ENCODE measurements around the gene PDE3B. TPM values are rescaled to one million over a fixed set of nuclear protein-coding genes. Genes with fewer than 3 reads are reported as not detected.

Gene PDE3B
- total RNA-seq, 2 donors from 2014 or later, result 9.4 to 11.7 TPM

- no peak overlapping the region for H3K4me3 Mint-ChIP-seq
- 83 to 90% methylated on average over 1 of the region's 1 CpG for WGBS, 2 experiments (ENCODE audit: insufficient coverage in 1 of 2, insufficient read length in 1 of 2)
- no peak overlapping the region for H3K27ac Mint-ChIP-seq
- Histone ChIP-seq H3K9me3 (ENCODE audit: control insufficient read depth, low read length) (no peaks in the 10 kb centered on the region), H3K27me3 (ENCODE audit: control insufficient read depth, insufficient read depth, low read length, poor library complexity, severe bottlenecking) (no peaks in the 10 kb centered on the region), H3K36me3 (ENCODE audit: control insufficient read depth, insufficient read depth, low read length) (no peaks in the 10 kb centered on the region), H3K27ac (ENCODE audit: low read depth, low read length) (no peak overlapping the region), H3K9ac (ENCODE audit: extremely low read depth, low read length, poor library complexity, severe bottlenecking) (no peak overlapping the region), H3K4me1 (ENCODE audit: control insufficient read depth, insufficient read depth, low read length) (no peaks in the 10 kb centered on the region), H3K4me3 (ENCODE audit: low read length) (no peak overlapping the region)
- H3K36me3 Mint-ChIP-seq (ENCODE audit: low read depth), result peaks cover 5% of the 10 kb centered on the region
- no peak for DNase-seq
- peaks cover under 1% of the 10 kb centered on the region for H3K27me3 Mint-ChIP-seq (ENCODE audit: insufficient read depth)
- no peak for TF ChIP-seq CTCF (conservative IDR thresholded peaks at IDR 0.05)
- H3K9me3 Mint-ChIP-seq, result peaks cover 7% of the 10 kb centered on the region
- peaks cover 1% of the 10 kb centered on the region for H3K4me1 Mint-ChIP-seq
Observed at GRCh38 chr11:14634813-14635212, 8.8 kb upstream of the PDE3B start.

- Histone ChIP-seq H3K27me3 (ENCODE audit: control insufficient read depth, insufficient read depth, low read length, poor library complexity, severe bottlenecking) (no peaks in the 10 kb centered on the region), H3K4me1 (ENCODE audit: control insufficient read depth, insufficient read depth, low read length) (no peaks in the 10 kb centered on the region), H3K27ac (ENCODE audit: low read depth, low read length) (no peak overlapping the region), H3K9me3 (ENCODE audit: control insufficient read depth, low read length) (no peaks in the 10 kb centered on the region), H3K4me3 (ENCODE audit: low read length) (no peak overlapping the region), H3K36me3 (ENCODE audit: control insufficient read depth, insufficient read depth, low read length) (no peaks in the 10 kb centered on the region), H3K9ac (ENCODE audit: extremely low read depth, low read length, poor library complexity, severe bottlenecking) (no peak overlapping the region)
- TF ChIP-seq CTCF (conservative IDR thresholded peaks at IDR 0.05), result no peak
- peaks cover 3% of the 10 kb centered on the region for H3K27me3 Mint-ChIP-seq (ENCODE audit: insufficient read depth)
- peaks cover 5% of the 10 kb centered on the region for H3K36me3 Mint-ChIP-seq (ENCODE audit: low read depth)
- no peak overlapping the region for H3K27ac Mint-ChIP-seq
- no peak overlapping the region for H3K4me3 Mint-ChIP-seq
- DNase-seq, result no peak
- peaks cover 1% of the 10 kb centered on the region for H3K4me1 Mint-ChIP-seq
- 80 to 100% methylated on average over 1 of the region's 1 CpG for WGBS, 2 experiments (ENCODE audit: insufficient coverage in 1 of 2, insufficient read length in 1 of 2)
- peaks cover 7% of the 10 kb centered on the region for H3K9me3 Mint-ChIP-seq
Observed at GRCh38 chr11:14635546-14635945, 8.1 kb upstream of the PDE3B start.

GRCh38 chr11:14636119-14636518 is 7.5 kb upstream of the PDE3B start:
- Mint-ChIP-seq H3K4me3 (no peak overlapping the region), H3K36me3 (ENCODE audit: low read depth) (peaks cover 5% of the 10 kb centered on the region), H3K4me1 (peaks cover 1% of the 10 kb centered on the region), H3K27ac (no peak overlapping the region), H3K9me3 (peaks cover 6% of the 10 kb centered on the region), H3K27me3 (ENCODE audit: insufficient read depth) (peaks cover 3% of the 10 kb centered on the region)
- no peak overlapping the region for H3K27ac ChIP-seq (ENCODE audit: low read depth, low read length)
- no peaks in the 10 kb centered on the region for H3K27me3 ChIP-seq (ENCODE audit: control insufficient read depth, insufficient read depth, low read length, poor library complexity, severe bottlenecking)
- H3K36me3 ChIP-seq (ENCODE audit: control insufficient read depth, insufficient read depth, low read length), result no peaks in the 10 kb centered on the region
- no peaks in the 10 kb centered on the region for H3K4me1 ChIP-seq (ENCODE audit: control insufficient read depth, insufficient read depth, low read length)
- H3K9ac ChIP-seq (ENCODE audit: extremely low read depth, low read length, poor library complexity, severe bottlenecking), result no peak overlapping the region
- no peak for DNase-seq
- TF ChIP-seq CTCF (conservative IDR thresholded peaks at IDR 0.05), result no peak
- no peaks in the 10 kb centered on the region for H3K9me3 ChIP-seq (ENCODE audit: control insufficient read depth, low read length)
- no peak overlapping the region for H3K4me3 ChIP-seq (ENCODE audit: low read length)
- WGBS, 2 experiments (ENCODE audit: insufficient coverage in 1 of 2, insufficient read length in 1 of 2), result 88 to 100% methylated on average over 1 of the region's 1 CpG
